H9 (cell line): ENCODE results near the gene DAB2IP. TPM values are rescaled to one million over a fixed set of nuclear protein-coding genes. Genes with fewer than 3 reads are reported as not detected.

Source experiments
- DNase-seq: peaks from one replicate; pipeline ENCODE4 v3.0.0-alpha.2; 2017
- H2AFZ ChIP-seq: one replicate; pipeline ENCODE4 v1.6.1; 2013; ENCODE audit warnings: mild to moderate bottlenecking, low read length, control low read depth, moderate library complexity
- H2AK5ac ChIP-seq: 2 replicates; pipeline ENCODE4 v1.6.1; 2013; ENCODE audit warnings: low read length, control low read depth, mixed read lengths; ENCODE audit not compliant: insufficient read length
- H2BK120ac ChIP-seq: one replicate; pipeline ENCODE4 v1.6.1; 2013; ENCODE audit warnings: low read depth, mild to moderate bottlenecking, low read length, control low read depth, inconsistent platforms; ENCODE audit not compliant: poor library complexity, severe bottlenecking
- H2BK12ac ChIP-seq: 2 replicates; pipeline ENCODE4 v1.6.1; 2013; ENCODE audit warnings: low read length, control low read depth, mixed read lengths, low read depth; ENCODE audit not compliant: insufficient read length
- H2BK15ac ChIP-seq: 2 replicates; pipeline ENCODE4 v1.6.1; 2013; ENCODE audit warnings: low read depth, low read length, control low read depth
- H2BK20ac ChIP-seq: one replicate; pipeline ENCODE4 v1.6.1; 2013; ENCODE audit warnings: low read depth, mild to moderate bottlenecking, low read length, control low read depth, inconsistent platforms; ENCODE audit not compliant: poor library complexity, severe bottlenecking
- H2BK5ac ChIP-seq: 2 replicates; pipeline ENCODE4 v1.6.1; 2013; ENCODE audit warnings: low read length, control low read depth, mixed read lengths; ENCODE audit not compliant: insufficient read length
- H3K14ac ChIP-seq: 2 replicates; pipeline ENCODE4 v1.6.1; 2013; ENCODE audit warnings: low read length, control low read depth; ENCODE audit not compliant: insufficient read depth
- H3K18ac ChIP-seq: 2 replicates; pipeline ENCODE4 v1.6.1; 2013; ENCODE audit warnings: low read depth, mild to moderate bottlenecking, mixed read lengths, low read length, control low read depth; ENCODE audit not compliant: insufficient read length
- H3K23ac ChIP-seq: 2 replicates; pipeline ENCODE4 v1.6.1; 2013; ENCODE audit warnings: low read length, control low read depth, mixed read lengths, low read depth; ENCODE audit not compliant: insufficient read length
- H3K23me2 ChIP-seq: 2 replicates; pipeline ENCODE4 v1.6.1; 2013; ENCODE audit warnings: low read depth, mild to moderate bottlenecking, mixed read lengths, low read length, control low read depth; ENCODE audit not compliant: insufficient read length, poor library complexity, severe bottlenecking
- H3K27ac ChIP-seq: 2 replicates; pipeline ENCODE4 v1.5.1; 2013; ENCODE audit warnings: low read length, control low read depth, mixed read lengths, low read depth; ENCODE audit not compliant: insufficient read length
- H3K27me3 ChIP-seq: 2 replicates; pipeline ENCODE4 v1.6.1; 2013; ENCODE audit warnings: low read length, control low read depth, inconsistent platforms; ENCODE audit not compliant: insufficient read depth
- H3K4ac ChIP-seq: 2 replicates; pipeline ENCODE4 v1.6.1; 2013; ENCODE audit warnings: low read depth, mild to moderate bottlenecking, control low read depth, inconsistent platforms, low read length, moderate library complexity
- H3K4me1 ChIP-seq: 2 replicates; pipeline ENCODE4 v1.6.1; 2013; ENCODE audit warnings: low read length, control low read depth, inconsistent platforms; ENCODE audit not compliant: insufficient read depth
- H3K4me2 ChIP-seq: 2 replicates; pipeline ENCODE4 v1.6.1; 2013; ENCODE audit warnings: low read length, control low read depth, mixed read lengths; ENCODE audit not compliant: insufficient read length, insufficient read depth
- H3K56ac ChIP-seq: 2 replicates; pipeline ENCODE4 v1.6.1; 2013; ENCODE audit warnings: low read depth, mild to moderate bottlenecking, mixed read lengths, low read length, control low read depth; ENCODE audit not compliant: insufficient read length
- H3K79me1 ChIP-seq: 2 replicates; pipeline ENCODE4 v1.6.1; 2013; ENCODE audit warnings: low read depth, mild to moderate bottlenecking, moderate library complexity, low read length, control low read depth, inconsistent platforms; ENCODE audit not compliant: insufficient read depth, poor library complexity, severe bottlenecking
- H3K79me2 ChIP-seq: 2 replicates; pipeline ENCODE4 v1.6.1; 2013; ENCODE audit warnings: low read length, control low read depth, inconsistent platforms; ENCODE audit not compliant: insufficient read depth
- H3K9ac ChIP-seq: 2 replicates; pipeline ENCODE4 v1.6.1; 2013; ENCODE audit warnings: low read length, control low read depth, mixed read lengths; ENCODE audit not compliant: insufficient read length; ENCODE audit errors: extremely low read depth
- H3K9me3 ChIP-seq: one replicate; pipeline ENCODE4 v1.6.1; 2013; ENCODE audit warnings: low read depth, low read length, inconsistent platforms; ENCODE audit not compliant: control insufficient read depth
- H3T11ph ChIP-seq: one replicate; pipeline ENCODE4 v1.6.1; 2013; ENCODE audit warnings: mild to moderate bottlenecking, low read length, control low read depth, inconsistent platforms
- H4K20me1 ChIP-seq: one replicate; pipeline ENCODE4 v1.6.1; 2013; ENCODE audit not compliant: control insufficient read depth, insufficient read length, insufficient read depth
- H4K5ac ChIP-seq: 2 replicates; pipeline ENCODE4 v1.6.1; 2013; ENCODE audit warnings: low read depth, mild to moderate bottlenecking, mixed read lengths, low read length, control low read depth; ENCODE audit not compliant: insufficient read length
- H4K8ac ChIP-seq: replicated peaks from 2 replicates; pipeline ENCODE4 v1.6.1; 2013; ENCODE audit warnings: low read length, control low read depth, mixed read lengths, low read depth; ENCODE audit not compliant: insufficient read length
- H4K91ac ChIP-seq: 2 replicates; pipeline ENCODE4 v1.6.1; 2013; ENCODE audit warnings: low read depth, mild to moderate bottlenecking, moderate library complexity, mixed read lengths, low read length, control low read depth; ENCODE audit not compliant: insufficient read length
- H3K27ac Mint-ChIP-seq, 3 experiments: 2 replicates in 2 of 3; 3 replicates in 1 of 3; pipeline ENCODE4 v1.8.0; 2020 to 2021; ENCODE audit warnings: mixed read lengths in 3 of 3, mild to moderate bottlenecking in 1 of 3, moderate library complexity in 1 of 3
- H3K27me3 Mint-ChIP-seq: 2 replicates; pipeline ENCODE4 v1.8.0; 2021; ENCODE audit warnings: low read depth, mild to moderate bottlenecking, moderate library complexity, mixed read lengths
- H3K36me3 Mint-ChIP-seq, 3 experiments: 2 replicates in 2 of 3; 3 replicates in 1 of 3; pipeline ENCODE4 v1.8.0; 2020 to 2021; ENCODE audit warnings: low read depth in 3 of 3, mixed read lengths in 3 of 3; ENCODE audit not compliant: insufficient read depth in 1 of 3
- H3K4me1 Mint-ChIP-seq, 2 experiments: 2 replicates each; pipeline ENCODE4 v1.8.0; 2020; ENCODE audit warnings: mixed read lengths in 2 of 2
- H3K4me3 Mint-ChIP-seq, 2 experiments: 2 replicates in 1 of 2; 3 replicates in 1 of 2; pipeline ENCODE4 v1.8.0; 2020 to 2021; ENCODE audit warnings: mild to moderate bottlenecking in 2 of 2, mixed read lengths in 2 of 2, moderate library complexity in 1 of 2
- H3K9me3 Mint-ChIP-seq, 2 experiments: 2 replicates in 1 of 2; 3 replicates in 1 of 2; pipeline ENCODE4 v1.8.0; 2020; ENCODE audit warnings: mild to moderate bottlenecking in 2 of 2, mixed read lengths in 2 of 2, moderate library complexity in 1 of 2
- CTCF ChIP-seq: fragments of 200-600 bp; sonication (generic); conservative IDR thresholded peaks from 3 replicates; pipeline ENCODE4 v1.8.0; 2021; ENCODE audit warnings: antibody characterized with exemption, mild to moderate bottlenecking
- WGBS: extraction: QIAGEN DNeasy Blood & Tissue Kit; methylation state at CpG from one replicate; pipeline ENCODE4 v1.1.7; 2013; ENCODE audit warnings: missing lambda C conversion rate, low lambda C conversion rate, mixed read lengths; ENCODE audit not compliant: insufficient read length; ENCODE audit errors: extremely low coverage; 5-methylcytosine and 5-hydroxymethylcytosine counted together
- total RNA-seq: library from RNA; stranded (reverse); gene quantifications from 2 replicates; pipeline ENCODE4 v1.2.1, GENCODE V29; 2021

Gene DAB2IP
- total RNA-seq, 1 experiment from 2014 or later: 22.6 TPM

DNA sequence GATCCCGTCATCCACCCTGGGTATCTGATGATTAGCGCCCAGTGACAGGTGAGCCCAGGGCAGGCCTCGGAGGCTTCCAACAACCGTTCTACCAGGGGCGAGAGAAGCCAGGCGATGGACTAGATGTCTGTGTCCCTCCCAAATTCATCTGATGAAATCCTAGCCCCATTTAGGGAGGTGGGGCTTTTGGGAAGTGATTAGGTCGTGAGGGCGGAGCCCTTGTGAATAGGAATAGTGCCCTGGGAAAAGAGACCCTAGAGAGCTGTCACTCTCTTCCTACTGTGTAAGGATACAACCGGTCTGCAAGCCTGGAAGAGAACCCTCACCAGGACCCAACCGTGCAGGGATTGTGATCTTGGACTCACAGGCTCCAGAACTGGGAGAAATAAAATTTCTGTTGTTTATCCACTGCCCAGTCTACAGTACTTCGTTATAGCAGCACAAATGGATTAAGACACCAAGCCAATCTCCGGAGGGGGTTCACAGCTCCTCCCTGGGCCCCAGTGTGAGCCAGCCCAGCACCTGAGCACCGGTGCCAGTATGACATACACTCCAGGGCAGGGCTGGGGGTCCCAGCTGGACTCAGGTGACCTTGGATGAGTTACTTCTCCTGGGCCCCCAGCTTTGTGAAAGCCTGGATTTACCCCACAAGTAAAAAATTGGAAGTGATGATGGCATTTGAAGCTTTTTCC is 162.2 kb downstream of the DAB2IP start:
- H4K91ac ChIP-seq: no peak overlapping the region
- H3K9me3 ChIP-seq: no peaks in the 10 kb centered on the region
- peaks cover 4% of the 10 kb centered on the region; the same call in 1 of the 2 replicates for H3K4me1 ChIP-seq
- Mint-ChIP-seq H3K4me1 (peaks cover 43 to 52% of the 10 kb centered on the region in 2 experiments), H3K4me3 (no peak overlapping the region), H3K27me3 (peaks cover 8% of the 10 kb centered on the region), H3K27ac (no peak overlapping the region), H3K9me3 (peaks cover 0 to 4% of the 10 kb centered on the region in 2 experiments; a peak in 1 of 5 replicates), H3K36me3 (no peaks in the 10 kb centered on the region)
- no peaks in the 10 kb centered on the region for H3K79me1 ChIP-seq
- no peak overlapping the region for H2BK5ac ChIP-seq
- no peak for DNase-seq
- no peaks in the 10 kb centered on the region for H3K27me3 ChIP-seq
- no peaks in the 10 kb centered on the region for H3K23me2 ChIP-seq
- no peak overlapping the region for H2BK120ac ChIP-seq
- H2BK15ac ChIP-seq: no peak overlapping the region
- no peak overlapping the region for H3T11ph ChIP-seq
- no peak overlapping the region for H4K5ac ChIP-seq
- H3K79me2 ChIP-seq: no peaks in the 10 kb centered on the region
- H3K4me2 ChIP-seq: no peak overlapping the region
- H3K56ac ChIP-seq: no peak overlapping the region
- H4K20me1 ChIP-seq: no peaks in the 10 kb centered on the region
- H3K23ac ChIP-seq: no peak overlapping the region
- H2AK5ac ChIP-seq: no peak overlapping the region
- WGBS: no CpG with 5 or more reads among the region's 13 CpGs
- H2AFZ ChIP-seq: no peak overlapping the region
- no peak overlapping the region for H2BK20ac ChIP-seq
- H3K9ac ChIP-seq: no peak overlapping the region
- no peak overlapping the region for H4K8ac ChIP-seq
- H3K14ac ChIP-seq: no peak overlapping the region
- no peak overlapping the region for H3K18ac ChIP-seq
- no peak overlapping the region for H3K4ac ChIP-seq
- no peak overlapping the region for H2BK12ac ChIP-seq
- H3K27ac ChIP-seq: no peak overlapping the region
- TF ChIP-seq CTCF: no peak
